Central memory CD4-positive, alpha-beta T cell (primary cell): Measurements from ENCODE around the gene OPN4.
A peak's percentile ranks its signal among the peaks of the same experiment; 100 is the strongest.

Experiments used
- DNase-seq: peaks from one replicate; pipeline ENCODE4 v3.0.0; 2022

OPN4 gene

DNA sequence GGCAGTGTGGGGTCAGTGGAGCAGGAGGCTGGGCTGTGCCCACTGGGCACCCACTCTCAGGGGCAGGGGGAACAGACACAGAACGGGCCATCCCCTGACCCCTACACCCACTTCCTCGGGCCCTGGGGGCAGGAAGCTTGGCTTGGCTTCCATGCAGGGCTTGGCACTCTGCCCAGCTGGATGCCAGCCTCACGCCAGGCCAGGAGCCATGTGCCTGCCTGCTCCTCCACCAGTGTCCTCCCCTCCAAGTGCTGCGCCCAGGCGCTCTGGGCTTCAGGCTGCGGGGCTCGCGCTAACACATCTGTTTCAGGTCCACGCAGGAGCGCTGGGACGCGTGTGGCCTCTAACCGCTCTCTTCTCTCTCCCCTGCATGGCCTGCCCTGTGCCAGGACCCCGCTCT, 26.7 kb downstream of the OPN4 start:
- DNase-seq = no peak

DNA sequence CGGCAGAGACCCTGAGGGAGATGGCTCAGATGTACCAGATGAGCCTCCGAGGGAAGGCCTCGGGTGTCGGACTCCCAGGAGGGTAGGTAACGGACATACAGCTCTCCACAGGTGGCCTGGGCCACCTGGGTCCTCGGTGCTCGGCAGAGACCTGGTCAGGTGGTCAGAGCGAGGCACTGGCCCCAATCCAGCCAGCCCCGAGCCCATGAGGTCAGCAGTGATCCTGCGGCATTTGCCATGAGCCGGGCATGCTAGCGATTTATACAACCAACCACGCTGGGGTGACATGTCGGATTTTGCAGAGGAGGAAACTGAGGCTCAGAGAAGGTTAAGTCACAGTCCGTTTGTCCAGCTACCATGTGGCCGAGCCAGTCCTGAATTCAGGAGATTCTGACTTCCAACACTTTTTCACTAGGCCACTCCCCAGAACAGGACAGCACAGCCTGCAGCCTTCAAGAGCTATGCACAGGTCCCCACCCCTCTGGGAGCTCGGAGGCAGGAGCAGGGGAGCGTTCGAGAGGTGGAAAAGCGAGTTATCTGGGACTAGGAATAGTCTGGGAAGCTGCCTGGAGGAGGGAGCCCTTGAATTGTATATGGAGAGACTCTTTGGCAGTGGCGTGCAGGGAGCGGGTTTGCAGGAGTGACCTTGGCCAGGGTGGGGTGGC, 27.5 kb downstream of the OPN4 start:
- DNase-seq = no peak

- no peak for DNase-seq
These were observed 28.3 kb downstream of the OPN4 start for GRCh38 chr10:86682675-86683074.

DNA sequence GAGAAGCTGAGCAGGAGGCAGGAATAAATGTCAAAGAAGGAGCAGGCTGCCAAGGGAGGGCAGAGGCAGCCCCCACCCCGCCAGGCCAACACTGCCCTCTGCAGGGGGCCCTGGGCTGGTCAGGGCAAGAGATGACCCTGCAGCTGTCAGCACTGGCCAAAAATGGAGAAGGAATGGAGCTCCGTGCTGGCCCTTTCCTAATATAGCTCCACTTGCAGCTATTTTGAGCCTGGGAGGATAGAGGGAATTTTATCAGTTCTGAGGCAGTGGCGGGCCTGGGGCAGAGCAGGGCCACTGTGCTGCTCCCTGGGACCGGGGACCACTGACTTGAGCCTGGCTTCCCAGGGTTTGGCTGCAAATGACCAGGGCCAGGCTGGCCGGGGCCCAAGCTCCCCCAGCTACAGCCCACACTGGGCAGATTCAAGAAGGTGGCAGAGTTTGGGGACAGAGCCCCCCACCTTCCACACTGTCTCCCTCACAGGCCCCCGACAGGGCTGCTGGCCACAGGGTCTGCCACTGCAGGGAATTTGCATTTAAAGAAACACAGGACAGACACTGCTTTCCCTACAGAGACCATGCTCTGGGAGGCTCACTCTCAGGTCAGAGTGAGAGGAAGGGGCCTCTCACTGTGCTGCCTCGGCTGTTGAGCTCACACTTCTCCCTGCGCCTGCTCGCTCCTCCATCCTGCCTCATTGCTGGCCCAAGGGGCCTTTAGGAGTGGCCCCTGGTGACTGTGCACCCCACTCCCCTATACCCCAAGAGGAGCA, 30.2 kb downstream of the OPN4 start:
- no peak for DNase-seq

DNA sequence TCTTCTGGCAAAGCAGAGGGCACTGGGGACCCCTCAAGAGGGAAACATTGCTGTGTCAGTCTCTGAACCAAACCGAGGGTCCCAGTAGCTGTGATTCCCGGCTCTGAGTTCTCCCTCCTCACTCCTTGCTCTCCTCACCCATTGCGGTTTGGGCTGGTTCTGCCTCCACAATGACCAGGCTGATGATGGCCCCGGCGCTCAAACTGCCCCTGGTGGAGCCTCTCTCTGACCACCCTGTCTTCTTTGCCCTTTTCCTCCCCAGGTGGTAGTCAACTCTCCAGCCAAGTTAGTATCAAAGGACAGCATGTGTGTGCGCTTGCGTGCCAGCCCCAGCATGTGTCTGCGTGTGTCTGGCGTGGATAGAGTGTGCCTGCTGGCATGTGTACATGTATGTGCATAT, 31.1 kb downstream of the OPN4 start:
- no peak for DNase-seq

- DNase-seq = no peak
These were observed 31.7 kb downstream of the OPN4 start for GRCh38 chr10:86685893-86686632.

GRCh38 chr10:86686972-86687371, 32.6 kb downstream of the OPN4 start:
- no peak for DNase-seq

GRCh38 chr10:86687750-86688149, 33.4 kb downstream of the OPN4 start:
- DNase-seq = no peak

DNA sequence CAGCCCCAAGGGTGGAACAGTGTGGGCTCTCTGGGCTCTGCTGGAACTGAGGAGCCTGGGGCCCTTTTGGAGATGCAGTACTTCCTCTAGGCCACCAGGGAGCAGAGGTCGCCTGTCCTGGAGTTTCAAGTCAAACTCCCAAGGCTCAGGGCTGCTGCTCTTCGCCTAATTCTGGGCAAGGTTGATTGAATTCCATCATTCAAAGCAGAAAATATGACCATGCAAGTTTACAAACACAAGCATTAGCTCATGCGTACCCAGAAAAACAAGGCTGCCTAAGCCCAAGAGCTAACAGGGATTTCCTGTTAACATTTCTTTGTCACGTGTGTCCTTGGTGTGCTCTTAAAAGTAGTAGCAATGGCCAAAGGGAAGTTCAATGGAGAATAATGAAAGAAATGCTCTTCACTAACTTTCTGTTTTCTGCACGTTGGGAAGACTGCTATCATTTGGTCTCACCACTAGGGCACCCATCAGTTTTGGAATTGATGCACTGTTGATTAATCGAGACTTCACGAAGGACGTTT, 34.1 kb downstream of the OPN4 start:
- peak; percentile 43 for DNase-seq

DNA sequence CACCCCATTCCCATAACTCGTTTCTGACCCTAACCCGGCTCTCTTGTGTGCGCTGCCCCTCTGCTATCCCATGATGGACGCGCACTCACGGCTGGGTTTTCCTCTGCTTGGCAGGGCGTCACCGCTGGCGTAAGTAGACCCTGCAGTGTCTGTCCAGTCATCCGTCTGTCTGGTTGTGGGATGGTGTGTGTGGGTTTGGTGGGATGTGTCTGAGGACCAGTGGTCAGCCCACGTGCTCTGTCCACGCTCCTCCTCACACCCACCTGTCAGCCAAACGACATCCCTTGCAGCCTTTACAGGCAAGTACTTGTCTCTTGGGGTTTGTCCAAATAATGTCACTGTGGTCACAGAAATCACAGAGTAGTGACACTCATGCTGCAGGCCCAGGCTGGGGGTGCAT, 34.8 kb downstream of the OPN4 start:
- no peak for DNase-seq

DNA sequence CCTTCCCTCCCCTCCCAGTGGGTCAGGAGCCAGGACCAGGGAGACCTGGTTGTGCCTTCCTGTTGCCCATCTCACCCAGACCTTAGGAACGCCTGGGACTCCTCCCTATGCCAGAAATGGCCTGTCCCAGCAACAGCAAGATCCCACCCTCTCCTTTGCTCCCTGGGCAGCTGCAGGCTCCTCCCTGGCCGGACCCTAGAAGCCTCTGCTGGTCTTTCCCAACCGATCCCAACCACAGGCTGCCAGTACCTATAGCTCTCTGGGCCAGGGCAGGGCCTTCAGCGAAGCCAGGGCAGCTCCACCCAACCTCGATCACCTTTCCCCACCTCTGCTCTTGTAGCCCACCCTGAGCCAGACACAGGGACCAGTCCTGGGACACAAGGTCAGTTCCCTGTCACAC, 35.9 kb downstream of the OPN4 start:
- no peak for DNase-seq

DNA sequence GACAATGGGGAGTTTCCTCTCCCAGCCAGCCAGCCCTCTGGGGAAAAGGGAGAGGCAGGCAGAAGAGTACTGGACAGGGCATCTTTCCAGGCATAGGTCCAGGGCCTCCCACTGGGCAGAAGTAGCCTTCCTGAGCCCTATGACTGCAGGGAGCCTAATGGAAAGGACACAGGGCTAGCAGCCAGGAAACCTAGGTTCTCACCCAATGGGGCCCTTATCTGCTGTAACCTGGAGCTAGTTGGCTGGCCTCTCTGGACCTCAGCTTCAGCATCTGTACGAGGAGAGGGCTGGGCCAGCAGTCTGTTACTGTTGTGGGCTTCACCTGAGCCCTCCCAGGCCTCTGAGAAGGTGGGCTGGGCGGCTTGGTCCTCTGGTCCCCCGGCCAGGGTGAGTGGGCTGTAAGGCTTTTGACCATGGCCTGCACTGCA, 36.3 kb downstream of the OPN4 start:
- DNase-seq = no peak

- no peak for DNase-seq
These were observed 37.1 kb downstream of the OPN4 start for GRCh38 chr10:86691333-86692022.

GRCh38 chr10:86692023-86692514, 37.7 kb downstream of the OPN4 start:
- DNase-seq = no peak

- no peak for DNase-seq
These were observed 38.3 kb downstream of the OPN4 start for GRCh38 chr10:86692664-86693063.

DNA sequence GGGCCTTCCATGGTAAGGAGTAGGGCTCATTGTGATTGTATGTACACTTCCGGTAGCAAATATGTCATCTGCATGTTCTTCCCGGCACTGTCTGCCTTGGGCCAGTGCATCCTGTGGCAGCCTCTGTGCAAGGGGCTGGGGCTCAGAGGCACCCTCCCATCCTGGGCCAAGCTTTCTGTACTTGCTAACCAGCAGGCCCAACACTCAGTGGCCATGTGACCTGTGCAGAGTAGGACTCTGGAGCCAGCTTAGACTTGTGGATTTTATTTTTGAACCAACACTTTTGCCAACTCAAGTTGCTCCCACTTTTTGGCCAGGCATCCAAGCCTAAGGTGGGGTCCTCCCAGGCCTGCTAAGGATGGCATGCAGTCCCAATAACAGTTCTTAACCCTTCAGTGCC, 38.9 kb downstream of the OPN4 start:
- DNase-seq = no peak

DNA sequence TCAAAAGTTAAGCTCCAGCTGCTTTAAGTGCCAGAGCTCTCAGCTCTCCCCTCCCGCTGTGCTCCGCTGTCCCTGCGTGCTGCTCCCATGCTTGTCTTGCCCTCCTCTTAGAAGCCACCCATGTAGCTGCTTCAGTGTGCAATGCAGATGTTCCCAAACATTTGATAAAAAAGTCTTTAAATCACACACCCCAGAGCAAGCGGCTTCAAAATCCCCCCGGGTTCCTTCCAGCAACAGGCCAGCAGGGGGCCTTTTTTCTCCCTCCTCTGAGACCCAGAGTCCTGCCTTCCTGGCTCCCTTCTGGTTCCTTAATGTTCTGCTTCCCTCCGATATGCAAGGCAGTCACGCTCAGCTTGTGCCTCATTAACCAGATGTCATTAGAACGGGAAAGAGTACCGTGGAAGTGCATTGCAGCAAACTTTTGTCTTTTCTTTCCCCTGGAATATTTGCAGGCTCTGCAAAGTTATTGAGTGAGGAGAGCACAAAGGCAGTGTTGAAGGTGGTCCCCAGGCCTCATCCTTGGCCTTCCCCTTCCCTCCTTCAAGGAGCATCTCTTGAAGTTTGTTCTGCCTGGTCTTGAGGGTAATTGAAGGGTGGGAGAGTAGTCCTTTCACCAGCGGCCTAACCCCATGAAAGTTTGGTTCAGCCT, 39.5 kb downstream of the OPN4 start:
- DNase-seq = peak; percentile 16

- no peak for DNase-seq
These were observed 44.0 kb downstream of the OPN4 start for GRCh38 chr10:86698207-86698940.

DNA sequence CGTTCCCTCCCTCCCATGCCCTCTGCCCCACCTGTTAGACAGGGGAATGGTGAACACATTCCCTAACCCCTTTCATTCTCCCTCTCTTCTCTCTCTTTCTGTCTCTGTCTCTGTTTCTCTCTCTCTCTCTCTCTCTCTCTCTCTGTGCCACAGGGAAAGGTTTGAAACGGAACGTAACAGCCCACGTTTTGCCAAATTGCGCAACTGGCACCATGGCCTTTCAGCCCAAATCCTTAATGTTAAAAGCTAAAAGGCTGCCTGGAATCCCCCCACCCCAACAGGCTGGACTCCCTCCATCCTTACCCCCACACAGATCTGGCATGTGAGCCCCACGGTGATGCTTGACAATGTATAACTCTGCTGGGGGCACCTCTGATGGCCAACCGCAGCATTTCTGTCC, 44.8 kb downstream of the OPN4 start:
- no peak for DNase-seq

DNA sequence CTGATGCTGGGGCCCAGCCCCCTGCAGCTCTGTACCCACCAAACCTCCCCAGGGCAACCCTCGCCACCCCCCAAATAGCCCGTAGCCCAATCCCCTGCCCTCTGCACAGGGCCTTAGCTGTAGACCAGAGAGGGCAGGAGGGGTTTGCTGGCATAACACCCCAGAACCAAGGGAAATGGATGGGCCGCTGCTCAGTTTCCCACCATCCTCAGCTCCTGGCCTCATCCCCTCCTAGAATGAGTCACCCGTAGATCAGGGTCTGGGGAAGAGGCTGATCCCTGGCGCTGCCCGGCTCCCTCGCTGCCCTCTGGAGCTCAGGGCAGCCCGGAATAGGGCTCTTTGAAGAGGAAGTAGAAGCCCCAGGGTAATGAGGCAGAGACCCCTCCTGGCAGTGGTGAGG, 45.2 kb downstream of the OPN4 start:
- no peak for DNase-seq

GRCh38 chr10:86699991-86700840, 45.9 kb downstream of the OPN4 start:
- DNase-seq = no peak
